ENCODE results near the gene OGFOD2. TPM values are rescaled to one million over a fixed set of nuclear protein-coding genes. Genes with fewer than 3 reads are reported as not detected.

OGFOD2 gene
- total and polyA plus RNA-seq, 11 donors: 4.4 to 19.7 (median 12.7) TPM

- TF ChIP-seq POLR2A (IDR thresholded peaks at IDR 0.05): no peak
- TF ChIP-seq CTCF (IDR thresholded peaks at IDR 0.05): no peak
- H3K4me1 ChIP-seq: peaks cover 19 to 72% (median 59%) of the 10 kb centered on the region in 12 donors
- H3K4me3 ChIP-seq: peak overlapping the region in 11 of 12 donors; percentile 85 to 100 (median 98)
- intact Hi-C loops (cut with DNase I): loop anchor here in 3 of 10 donors (2.0 to 5.0 kb wide), 3 partner anchors 172 to 253 kb away; partner anchors contain the start of genes PITPNM2 (in 2 of the 3), MPHOSPH9 (in 1 of the 3) and MTRFR (in 1 of the 3)
- DNase-seq: peak in 2 of 5 donors; percentile 9 to 31
- H3K27ac ChIP-seq: peak overlapping the region in 6 of 12 donors; percentile 91 to 97 (median 94)
- no peaks in the 10 kb centered on the region for H3K9me3 ChIP-seq
- 34 to 77% (median 71%) methylated on average over 7 to 28 of the region's 28 CpGs for WGBS, 4 donors
- no peak for ATAC-seq
- peaks cover 0 to 32% (median 8%) of the 10 kb centered on the region in 9 donors for H3K36me3 ChIP-seq
- H3K27me3 ChIP-seq: no peaks in the 10 kb centered on the region
These were observed 4.2 kb downstream of the OGFOD2 start for GRCh38 chr12:122979001-122979907.

DNA sequence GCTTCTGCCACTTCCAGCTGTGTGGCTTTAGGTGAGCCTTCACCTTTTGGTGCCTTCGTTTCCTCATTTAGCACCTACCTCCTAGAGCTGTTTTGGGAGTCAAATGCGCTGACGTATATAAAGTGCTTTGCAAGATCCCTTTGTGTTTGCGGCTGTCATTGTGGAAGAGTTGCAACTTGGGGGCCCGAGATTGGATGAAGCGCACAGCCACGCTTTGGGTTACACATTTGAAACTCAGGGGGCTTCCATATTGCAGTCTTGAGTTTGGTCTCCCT, 4.8 kb downstream of the OGFOD2 start:
- peak overlapping the region in 11 of 12 donors; percentile 88 to 97 (median 94) for H3K27ac ChIP-seq
- 8 to 13% (median 10%) methylated on average over 7 of the region's 7 CpGs for WGBS, 4 donors
- peaks cover 20 to 78% (median 65%) of the 10 kb centered on the region in 12 donors for H3K4me1 ChIP-seq
- peak overlapping the region; percentile 85 to 100 (median 98) for H3K4me3 ChIP-seq
- H3K9me3 ChIP-seq: no peaks in the 10 kb centered on the region
- TF ChIP-seq POLR2A (IDR thresholded peaks at IDR 0.05) (no peak), CTCF (IDR thresholded peaks at IDR 0.05) (no peak)
- intact Hi-C loops (cut with DNase I): loop anchor here in 8 of 10 donors (2.0 to 10.0 kb wide), 7 partner anchors 167 to 257 kb away; partner anchors contain the start of genes PITPNM2 (in 5 of the 8), MPHOSPH9 (in 4 of the 8) and MTRFR (in 4 of the 8)
- ATAC-seq (no peak), DNase-seq (no peak)
- H3K36me3 ChIP-seq: peaks cover 0 to 35% (median 8%) of the 10 kb centered on the region in 9 donors
- H3K27me3 ChIP-seq: no peaks in the 10 kb centered on the region

DNA sequence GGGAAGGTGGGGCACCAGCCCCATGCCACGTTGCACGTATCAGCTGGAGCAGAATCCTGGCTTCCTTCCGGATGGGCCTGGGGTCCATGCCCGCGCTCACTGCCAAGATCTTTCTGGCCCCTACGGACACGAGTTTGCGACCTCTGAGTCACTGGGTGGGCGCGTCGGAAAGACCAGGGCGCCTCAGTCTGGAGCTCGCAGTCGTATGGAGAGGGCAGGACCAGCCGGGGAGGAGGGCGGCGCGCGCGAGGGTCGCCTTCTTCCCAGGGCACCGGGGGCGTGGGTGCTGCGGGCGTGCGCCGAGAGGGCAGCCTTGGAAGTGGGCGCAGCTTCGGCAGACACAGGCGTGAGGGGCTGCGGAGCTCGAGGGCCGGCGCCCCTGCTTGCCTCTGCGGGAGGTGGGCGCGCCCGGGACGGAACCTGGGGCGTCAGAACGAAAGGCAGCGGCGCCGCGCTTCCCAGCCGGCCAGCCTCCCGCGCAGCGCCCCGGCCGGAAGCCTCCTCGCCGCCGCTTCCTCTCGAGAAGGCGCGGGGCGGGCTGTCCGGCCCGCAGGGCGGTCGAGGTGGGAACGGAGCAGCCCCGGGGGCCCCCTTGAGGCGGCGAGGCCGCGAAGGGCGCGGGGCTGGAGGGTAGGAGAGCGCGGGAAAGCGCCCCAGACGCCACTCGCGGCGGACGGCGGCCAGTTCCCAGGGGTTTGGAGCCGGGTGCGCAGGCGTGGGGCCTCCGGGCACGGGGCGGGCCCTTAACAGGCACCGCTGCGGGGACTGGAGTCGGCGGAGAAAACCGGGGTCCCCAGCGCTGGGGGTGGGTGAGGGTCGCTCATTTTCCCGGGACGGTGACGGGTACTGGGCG, 5.4 kb downstream of the OGFOD2 start, which contains the start of gene ARL6IP4:
Gene ARL6IP4 (plus strand): TSS at position 499 of the 853 bp plus-strand sequence. CDS start 459 bp downstream, outside the sequence.
- peaks cover 0 to 35% (median 11%) of the 10 kb centered on the region in 9 donors for H3K36me3 ChIP-seq
- TF ChIP-seq POLR2A (IDR thresholded peaks at IDR 0.05) (peak in 1 of 2 donors; percentile 75), CTCF (IDR thresholded peaks at IDR 0.05) (peak in 4 of 12 donors; percentile 10 to 25 (median 18))
- H3K9me3 ChIP-seq: no peaks in the 10 kb centered on the region
- no peaks in the 10 kb centered on the region for H3K27me3 ChIP-seq
- intact Hi-C loops (cut with DNase I): loop anchor here in 6 of 10 donors (5.0 to 10.0 kb wide), 6 partner anchors 167 to 257 kb away; partner anchors contain the start of genes MPHOSPH9 (in 3 of the 6), MTRFR (in 3 of the 6) and PITPNM2 (in 3 of the 6)
- 0 to 1% (median 0%) methylated on average over 13 to 96 of the region's 96 CpGs for WGBS, 4 donors
- peak; percentile 72 to 86 (median 73) for DNase-seq
- peak within 1 kb of the TSS; percentile 85 to 100 (median 98) for H3K4me3 ChIP-seq
- peak within 1 kb of the TSS; percentile 69 to 97 (median 94) for H3K27ac ChIP-seq
- ATAC-seq: peak; percentile 15 to 77 (median 68)
- H3K4me1 ChIP-seq: peaks cover 20 to 83% (median 71%) of the 10 kb centered on the region in 12 donors

Measured in heart left ventricle (tissue), 16 donors.